GM18907 (cell line): Measurements from ENCODE around the gene TRIM38.
A peak's percentile ranks its signal among the peaks of the same experiment; 100 is the strongest.
"Not testable (repeated sequence)": the region's sequence is repeated elsewhere in the genome, so short reads cannot be mapped to it uniquely, and the experiment has no call there.

Experiments
- ATAC-seq: cut with Tn5 transposase; IDR thresholded peaks from one replicate; pipeline ENCODE4 v1.9.1; 2021; ENCODE audit warnings: mild to moderate bottlenecking, moderate library complexity; ENCODE audit not compliant: unreplicated experiment

The TRIM38 gene

GRCh38 chr6:25962149-25963127, at the start of gene TRIM38:
Gene TRIM38, plus strand, starts transcription at chr6:25962802. Its CDS starts 3,721 bp downstream, at chr6:25966523.
- ATAC-seq = peak; percentile 83

GRCh38 chr6:25913741-25914140, 48.9 kb upstream of the TRIM38 start:
- ATAC-seq = no peak

GRCh38 chr6:25916330-25916729, 46.3 kb upstream of the TRIM38 start:
- no peak for ATAC-seq

- ATAC-seq = no peak
These were observed 45.7 kb upstream of the TRIM38 start for GRCh38 chr6:25916789-25917490.

- no peak for ATAC-seq
These were observed 44.4 kb upstream of the TRIM38 start for GRCh38 chr6:25918083-25918683.

- no peak for ATAC-seq
These were observed 42.9 kb upstream of the TRIM38 start for GRCh38 chr6:25919657-25920056.

GRCh38 chr6:25921525-25922203, 40.9 kb upstream of the TRIM38 start:
- no peak for ATAC-seq

GRCh38 chr6:25922301-25922700, 40.3 kb upstream of the TRIM38 start:
- ATAC-seq = no peak

GRCh38 chr6:25925876-25926275, 36.7 kb upstream of the TRIM38 start:
- ATAC-seq = no peak

- ATAC-seq = no peak
These were observed 35.4 kb upstream of the TRIM38 start for GRCh38 chr6:25927178-25927577.

- no peak for ATAC-seq
These were observed 34.8 kb upstream of the TRIM38 start for GRCh38 chr6:25927756-25928216.

GRCh38 chr6:25928562-25929324, 33.9 kb upstream of the TRIM38 start:
- no peak for ATAC-seq

GRCh38 chr6:25929785-25930184, 32.8 kb upstream of the TRIM38 start:
- ATAC-seq = not testable (repeated sequence)

GRCh38 chr6:25930532-25931410, 31.8 kb upstream of the TRIM38 start, which contains the start of gene SLC17A2:
Gene SLC17A2, minus strand, starts transcription at chr6:25930691. Its CDS starts 4,895 bp downstream, at chr6:25925796.
- no peak for ATAC-seq

GRCh38 chr6:25931411-25931709, 31.2 kb upstream of the TRIM38 start:
- no peak for ATAC-seq

GRCh38 chr6:25934156-25934555, 28.4 kb upstream of the TRIM38 start:
- ATAC-seq = no peak

GRCh38 chr6:25934735-25935313, 27.8 kb upstream of the TRIM38 start:
- no peak for ATAC-seq

GRCh38 chr6:25935953-25936352, 26.6 kb upstream of the TRIM38 start:
- no peak for ATAC-seq

GRCh38 chr6:25939593-25939992, 23.0 kb upstream of the TRIM38 start:
- ATAC-seq = no peak
